Mucosa of descending colon (tissue), 3 donors: ENCODE measurements around the gene FTO. TPM values are rescaled to one million over a fixed set of nuclear protein-coding genes. Genes with fewer than 3 reads are reported as not detected.

Experiments
- ATAC-seq: fragments of 200-7000 bp; cut with Tn5 transposase; one replicate; pipeline ENCODE4 v1.9.1; 2020; ENCODE audit warnings: mild to moderate bottlenecking, moderate library complexity
- DNase-seq, 3 donors: peaks; one replicate each; pipeline ENCODE4 v3.0.0-alpha.2; 2020
- H3K36me3 ChIP-seq: fragments of 200-600 bp; one replicate; pipeline ENCODE4 v1.8.0; 2021; ENCODE audit warnings: low read depth, mild to moderate bottlenecking
- H3K4me1 ChIP-seq: fragments of 200-600 bp; one replicate; pipeline ENCODE4 v1.8.0; 2021; ENCODE audit warnings: low read depth, mild to moderate bottlenecking
- H3K4me3 ChIP-seq: fragments of 200-600 bp; one replicate; pipeline ENCODE4 v1.8.0; 2021; ENCODE audit warnings: mild to moderate bottlenecking
- H3K9me3 ChIP-seq: fragments of 200-600 bp; one replicate; pipeline ENCODE4 v1.8.0; 2021; ENCODE audit warnings: mild to moderate bottlenecking
- intact Hi-C, 2 donors: fragments of 100-400 bp; cut with DNase I in 1 of 2; cut with micrococcal nuclease in 1 of 2; formaldehyde crosslinking; loops; one replicate each; pipeline versions ENCODE4 v1.11.0 to v1.11.1; 2022; cut with DNase I, micrococcal nuclease
- total RNA-seq, 3 donors: library from RNA; stranded (reverse); fragmentation: NEBNext Ultra II Directional in 2 of 3; extraction: Animal tissue kit (Norgen Biotek cat#: 25700) in 2 of 3; gene quantifications; one replicate each; pipeline versions ENCODE4 v1.2.1 to v1.2.4, GENCODE V29; 2021 to 2023
- TF ChIP-seq, protein P1 (sequence below): fragments of 200-600 bp; IDR thresholded peaks from one replicate; pipeline ENCODE4 v1.8.0; 2022; ENCODE audit warnings: antibody characterized with exemption, mild to moderate bottlenecking
- donor health status: DM: no; HTN: no; CAD: no; lungs with moderate emphysema.
- donor health status: DM: no; HTN: no; CAD: no.
- donor health status: DM: no; HTN: yes; CAD: no.

The FTO gene
- total RNA-seq, 3 donors from 2014 or later, result 38.0 to 81.7 (median 39.1) TPM

DNA sequence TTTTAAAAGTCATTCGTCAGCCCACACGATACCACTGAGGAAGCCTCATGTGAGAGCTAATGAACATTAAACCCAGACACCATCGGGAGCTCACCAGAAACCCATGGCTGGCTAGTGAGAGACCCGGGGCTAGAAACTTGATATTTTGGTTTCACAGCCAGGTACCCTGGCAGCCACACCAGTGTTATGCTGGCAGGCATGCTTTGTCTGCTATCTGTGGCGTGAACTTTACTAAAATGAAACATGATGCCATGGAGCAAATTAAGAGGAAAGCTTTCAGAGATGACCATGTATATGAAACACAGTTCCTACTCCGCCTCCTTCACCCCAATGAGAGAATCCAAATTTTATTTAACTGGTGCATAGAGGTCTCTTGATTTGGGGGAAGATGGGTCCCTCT is 291.4 kb downstream of the FTO start:
- TF ChIP-seq, protein P1, sequence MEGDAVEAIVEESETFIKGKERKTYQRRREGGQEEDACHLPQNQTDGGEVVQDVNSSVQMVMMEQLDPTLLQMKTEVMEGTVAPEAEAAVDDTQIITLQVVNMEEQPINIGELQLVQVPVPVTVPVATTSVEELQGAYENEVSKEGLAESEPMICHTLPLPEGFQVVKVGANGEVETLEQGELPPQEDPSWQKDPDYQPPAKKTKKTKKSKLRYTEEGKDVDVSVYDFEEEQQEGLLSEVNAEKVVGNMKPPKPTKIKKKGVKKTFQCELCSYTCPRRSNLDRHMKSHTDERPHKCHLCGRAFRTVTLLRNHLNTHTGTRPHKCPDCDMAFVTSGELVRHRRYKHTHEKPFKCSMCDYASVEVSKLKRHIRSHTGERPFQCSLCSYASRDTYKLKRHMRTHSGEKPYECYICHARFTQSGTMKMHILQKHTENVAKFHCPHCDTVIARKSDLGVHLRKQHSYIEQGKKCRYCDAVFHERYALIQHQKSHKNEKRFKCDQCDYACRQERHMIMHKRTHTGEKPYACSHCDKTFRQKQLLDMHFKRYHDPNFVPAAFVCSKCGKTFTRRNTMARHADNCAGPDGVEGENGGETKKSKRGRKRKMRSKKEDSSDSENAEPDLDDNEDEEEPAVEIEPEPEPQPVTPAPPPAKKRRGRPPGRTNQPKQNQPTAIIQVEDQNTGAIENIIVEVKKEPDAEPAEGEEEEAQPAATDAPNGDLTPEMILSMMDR, result no peak
- Histone ChIP-seq H3K36me3 (no peaks in the 10 kb centered on the region), H3K9me3 (no peaks in the 10 kb centered on the region), H3K4me3 (no peak overlapping the region), H3K4me1 (peaks cover 2% of the 10 kb centered on the region)
- no peak for DNase-seq
- no peak for ATAC-seq
- intact Hi-C loops, result no loop called here

DNA sequence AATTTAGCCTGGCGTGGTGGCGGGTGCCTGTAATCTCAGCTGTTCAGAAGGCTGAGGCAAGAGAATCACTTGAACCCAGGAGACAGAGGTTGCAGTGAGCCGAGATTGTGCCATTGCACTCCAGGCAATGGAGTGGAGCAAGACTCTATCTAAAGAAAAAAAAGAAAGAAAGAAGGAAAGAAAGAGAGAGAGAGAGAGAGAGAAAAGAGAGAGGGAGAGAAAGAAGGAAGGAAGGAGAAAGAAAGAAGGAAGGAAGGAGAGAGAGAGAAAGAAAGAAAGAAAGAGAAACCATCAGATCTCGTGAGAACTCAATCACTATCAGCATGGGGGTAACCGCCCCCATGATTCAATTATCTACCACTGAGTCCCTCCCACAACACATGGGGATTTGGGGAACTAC is 293.0 kb downstream of the FTO start:
- Histone ChIP-seq H3K4me3 (no peak overlapping the region), H3K4me1 (no peaks in the 10 kb centered on the region), H3K36me3 (no peaks in the 10 kb centered on the region), H3K9me3 (no peaks in the 10 kb centered on the region)
- TF ChIP-seq, protein P1, result no peak
- intact Hi-C loops, result no loop called here
- DNase-seq, result no peak
- ATAC-seq, result no peak

DNA sequence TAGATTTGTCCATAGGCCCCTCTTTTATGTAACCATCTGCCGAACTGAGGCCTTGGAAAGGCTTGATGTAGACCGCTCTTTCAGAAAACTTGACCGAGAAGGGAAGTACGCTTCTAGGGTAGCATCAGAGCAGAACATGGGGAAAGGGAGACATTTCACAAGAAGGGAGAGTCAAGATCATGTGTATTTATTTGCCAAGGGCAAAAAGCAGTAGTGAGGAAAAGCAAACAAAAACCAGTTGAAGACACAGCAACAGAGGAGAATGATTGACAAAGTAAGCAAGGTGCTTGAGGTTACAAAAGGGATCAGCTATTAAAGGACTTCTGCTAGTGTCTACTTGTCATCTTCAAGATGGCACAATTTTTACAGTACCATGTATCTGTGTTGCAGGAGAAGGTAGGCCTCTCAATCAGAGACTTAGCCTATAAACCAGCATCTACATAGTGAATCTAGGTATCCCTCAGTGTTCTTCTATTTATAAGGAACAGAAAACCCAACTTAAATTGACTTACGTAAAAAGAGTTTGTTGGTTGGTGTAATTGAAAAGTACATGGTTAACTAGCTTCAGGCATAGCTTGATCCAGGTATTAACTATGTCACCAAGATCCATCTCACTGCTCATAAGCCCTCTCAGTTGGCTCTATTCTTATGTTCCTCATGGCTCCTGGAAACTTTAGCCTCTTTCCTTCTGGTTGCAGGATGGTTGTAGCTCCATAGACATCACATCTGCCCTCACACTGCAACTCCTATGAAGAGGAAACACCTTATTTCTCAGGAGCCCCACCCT is 294.3 kb downstream of the FTO start:
- Histone ChIP-seq H3K4me1 (no peaks in the 10 kb centered on the region), H3K9me3 (no peaks in the 10 kb centered on the region), H3K36me3 (no peaks in the 10 kb centered on the region), H3K4me3 (no peak overlapping the region)
- DNase-seq (no peak), ATAC-seq (no peak)
- TF ChIP-seq, protein P1, result no peak
- intact Hi-C loops, result no loop called here

DNA sequence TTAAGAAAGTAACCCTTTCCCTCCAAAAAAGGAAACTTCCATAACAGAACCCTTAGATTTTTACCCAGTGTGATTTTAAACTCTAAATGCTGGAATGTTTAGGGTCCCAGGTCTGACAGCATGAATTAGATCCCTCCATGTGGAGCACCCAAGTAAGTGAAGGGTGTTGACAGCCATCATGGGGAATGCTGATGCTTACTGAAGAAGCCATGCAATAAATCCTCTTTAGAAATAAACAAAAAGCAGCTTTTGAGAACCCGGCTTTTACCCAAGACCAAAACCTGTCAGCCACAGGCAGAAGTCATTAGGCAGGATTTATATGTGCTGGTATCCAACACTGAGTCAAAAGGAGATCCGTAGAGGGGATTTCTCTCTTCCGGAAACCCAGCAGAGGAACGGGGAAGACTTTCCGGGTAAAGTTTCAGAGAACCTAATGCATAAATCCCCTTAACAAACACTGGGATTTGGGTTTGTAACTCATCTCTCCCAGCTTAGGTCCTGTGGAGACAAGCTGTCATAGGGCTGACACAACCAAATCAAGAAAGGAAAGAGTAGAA is 295.1 kb downstream of the FTO start:
- no peaks in the 10 kb centered on the region for H3K9me3 ChIP-seq
- intact Hi-C loops, result no loop called here
- TF ChIP-seq, protein P1, result no peak
- no peaks in the 10 kb centered on the region for H3K36me3 ChIP-seq
- H3K4me3 ChIP-seq, result no peak overlapping the region
- DNase-seq (no peak), ATAC-seq (no peak)
- H3K4me1 ChIP-seq, result no peaks in the 10 kb centered on the region

DNA sequence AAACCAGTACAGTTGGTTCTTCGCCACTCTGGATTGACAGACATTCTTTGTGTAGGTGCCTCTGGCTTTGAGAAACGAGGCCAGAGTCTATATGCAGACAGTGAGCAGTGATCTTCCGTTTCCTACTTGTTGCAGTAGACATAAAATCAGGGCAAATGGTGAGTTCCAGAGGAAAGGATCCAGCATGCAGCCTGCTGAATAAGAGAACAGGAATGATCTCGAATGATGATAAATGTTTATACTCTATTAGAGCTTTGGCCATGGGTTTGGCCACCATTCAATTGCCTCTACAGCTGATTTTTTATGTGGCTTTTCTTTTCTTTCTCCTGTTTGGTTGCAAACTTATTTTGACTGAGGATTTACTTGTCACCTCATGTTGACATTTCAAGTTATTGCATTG is 295.9 kb downstream of the FTO start:
- intact Hi-C loops, result no loop called here

More for the DNA sequence above, 295.9 kb downstream of the FTO start:
- ATAC-seq (no peak), DNase-seq (no peak)
- Histone ChIP-seq H3K9me3 (no peaks in the 10 kb centered on the region), H3K36me3 (no peaks in the 10 kb centered on the region), H3K4me1 (no peaks in the 10 kb centered on the region), H3K4me3 (no peak overlapping the region)
- TF ChIP-seq, protein P1, result no peak
